H1 (cell line): Measurements from ENCODE around the gene SV2C. TPM values are rescaled to one million over a fixed set of nuclear protein-coding genes. Genes with fewer than 3 reads are reported as not detected.

Experiments used
- CTCF ChIA-PET: fragments of 300-600 bp; sonication (Branson Sonifier 250); formaldehyde crosslinking; loops from one replicate; lab custom pipeline; 2021; ENCODE audit not compliant: partially characterized antibody; lab: Charles Lee
- POLR2A ChIA-PET: fragments of 300-600 bp; sonication (Branson Sonifier 250); formaldehyde crosslinking; loops from one replicate; lab custom pipeline; 2021; ENCODE audit warnings: inconsistent platforms; ENCODE audit not compliant: partially characterized antibody; lab: Charles Lee
- DNase-seq, 2 experiments: peaks; one replicate each; pipeline versions ENCODE4 v3.0.0 to v3.0.0-alpha.2; 2010 to 2022; ENCODE audit warnings: low spot score in 2 of 2, low read depth in 1 of 2, mixed read lengths in 1 of 2
- FAIRE-seq: peaks from 2 replicates; lab custom pipeline; 2011; peaks lifted over from hg19 to GRCh38; lab: Jason Lieb, UNC
- H2AFZ ChIP-seq: 2 replicates; pipeline ENCODE4 v1.8.1; 2012; ENCODE audit warnings: low read length, inconsistent platforms
- H2AK5ac ChIP-seq: 2 replicates; pipeline ENCODE4 v1.6.1; 2013; ENCODE audit warnings: low read depth, low read length
- H2BK120ac ChIP-seq: replicated peaks from 2 replicates; pipeline ENCODE3; 2013; ENCODE audit warnings: low read depth, low read length, inconsistent platforms
- H2BK12ac ChIP-seq: 2 replicates; pipeline ENCODE4 v1.6.1; 2013; ENCODE audit warnings: low read depth, low read length
- H2BK15ac ChIP-seq: 2 replicates; pipeline ENCODE4 v1.6.1; 2013; ENCODE audit warnings: low read length
- H2BK20ac ChIP-seq: 2 replicates; pipeline ENCODE4 v1.6.1; 2013; ENCODE audit warnings: low read length
- H2BK5ac ChIP-seq: 2 replicates; pipeline ENCODE4 v1.6.1; 2013; ENCODE audit warnings: low read depth, low read length
- H3K14ac ChIP-seq: 2 replicates; pipeline ENCODE4 v1.6.1; 2013; ENCODE audit warnings: inconsistent platforms; ENCODE audit not compliant: insufficient read length
- H3K18ac ChIP-seq: 2 replicates; pipeline ENCODE4 v1.6.1; 2013; ENCODE audit warnings: low read length; ENCODE audit errors: extremely low read depth
- H3K23ac ChIP-seq: 2 replicates; pipeline ENCODE4 v1.6.1; 2013; ENCODE audit warnings: inconsistent platforms; ENCODE audit not compliant: insufficient read length
- H3K23me2 ChIP-seq: 2 replicates; pipeline ENCODE4 v1.6.1; 2013; ENCODE audit warnings: low read depth, low read length
- H3K27ac ChIP-seq: 2 replicates; pipeline ENCODE4 v1.6.1; 2011; ENCODE audit warnings: low read depth, low read length, inconsistent platforms
- H3K27me3 ChIP-seq, 4 experiments: replicated peaks in 1 of 4; 1 replicate in 1 of 4; 2 replicates in 3 of 4; pipeline versions ENCODE4 v1.6.1 to v1.8.1; 2011 to 2013; ENCODE audit warnings: low read length in 3 of 4, mild to moderate bottlenecking in 3 of 4, inconsistent platforms in 2 of 4, mixed read lengths in 2 of 4, moderate library complexity in 1 of 4; ENCODE audit not compliant: control insufficient read depth in 3 of 4, insufficient read depth in 3 of 4; ENCODE audit errors: extremely low read depth in 1 of 4
- H3K36me3 ChIP-seq, 4 experiments: 2 replicates each; pipeline versions ENCODE4 v1.6.1 to v1.8.1; 2011 to 2013; ENCODE audit warnings: mild to moderate bottlenecking in 4 of 4, low read length in 3 of 4, moderate library complexity in 2 of 4, control low read depth in 1 of 4, inconsistent platforms in 1 of 4; ENCODE audit not compliant: insufficient read depth in 4 of 4, control insufficient read depth in 2 of 4
- H3K4ac ChIP-seq: replicated peaks from 2 replicates; pipeline ENCODE3; 2013; ENCODE audit warnings: low read length, low read depth, mixed read lengths, inconsistent platforms; ENCODE audit not compliant: insufficient read length
- H3K4me1 ChIP-seq, 4 experiments: replicated peaks in 1 of 4; 1 replicate in 1 of 4; 2 replicates in 3 of 4; pipeline versions ENCODE4 v1.6.1 to v1.8.1; 2011 to 2013; ENCODE audit warnings: low read length in 3 of 4, inconsistent platforms in 2 of 4, mixed read lengths in 1 of 4; ENCODE audit not compliant: insufficient read depth in 4 of 4, control insufficient read depth in 3 of 4
- H3K4me2 ChIP-seq, 2 experiments: 2 replicates each; pipeline versions ENCODE4 v1.6.1 to v1.8.1; 2011 to 2013; ENCODE audit warnings: low read depth in 2 of 2, low read length in 2 of 2, control low read depth in 1 of 2, inconsistent platforms in 1 of 2, mild to moderate bottlenecking in 1 of 2; ENCODE audit not compliant: insufficient read depth in 1 of 2
- H3K4me3 ChIP-seq, 4 experiments: fragments of 200-600, 300-600 bp in 1 of 4; sonication (generic), shearing (Covaris generic), sonication (Bioruptor Twin) in 1 of 4; 2 replicates each; pipeline versions ENCODE4 v1.5.1 to v1.8.1; 2011 to 2016; ENCODE audit warnings: low read length in 4 of 4, low read depth in 3 of 4, control low read depth in 2 of 4, inconsistent platforms in 2 of 4, mild to moderate bottlenecking in 2 of 4, mixed read lengths in 1 of 4, moderate library complexity in 1 of 4; ENCODE audit not compliant: insufficient read depth in 2 of 4; ENCODE audit errors: extremely low read depth in 1 of 4
- H3K56ac ChIP-seq: replicated peaks from 2 replicates; pipeline ENCODE3; 2013; ENCODE audit warnings: low read depth, mild to moderate bottlenecking, mixed read lengths, low read length, inconsistent platforms; ENCODE audit not compliant: insufficient read length
- H3K79me1 ChIP-seq: 2 replicates; pipeline ENCODE4 v1.6.1; 2013; ENCODE audit warnings: low read depth, low read length, control low read depth
- H3K79me2 ChIP-seq, 2 experiments: 2 replicates each; pipeline versions ENCODE4 v1.6.1 to v1.8.1; 2012 to 2013; ENCODE audit warnings: low read length in 2 of 2, mild to moderate bottlenecking in 2 of 2, inconsistent platforms in 1 of 2; ENCODE audit not compliant: insufficient read depth in 2 of 2, control insufficient read depth in 1 of 2
- H3K9ac ChIP-seq, 4 experiments: replicated peaks in 1 of 4; 1 replicate in 1 of 4; 2 replicates in 3 of 4; pipeline versions ENCODE4 v1.6.1 to v1.8.1; 2011 to 2013; ENCODE audit warnings: low read depth in 3 of 4, low read length in 3 of 4, control low read depth in 2 of 4, mild to moderate bottlenecking in 2 of 4, moderate library complexity in 2 of 4, inconsistent platforms in 1 of 4; ENCODE audit errors: extremely low read depth in 1 of 4
- H3K9me3 ChIP-seq, 2 experiments: 2 replicates each; pipeline versions ENCODE4 v1.6.1 to v1.8.1; 2012 to 2013; ENCODE audit warnings: mild to moderate bottlenecking in 2 of 2, moderate library complexity in 2 of 2, control low read depth in 1 of 2, inconsistent platforms in 1 of 2, low read depth in 1 of 2, low read length in 1 of 2, mixed read lengths in 1 of 2; ENCODE audit not compliant: insufficient read depth in 2 of 2
- H4K20me1 ChIP-seq, 2 experiments: replicated peaks in 1 of 2; 2 replicates each; pipeline versions ENCODE3 to v1.8.1; 2011 to 2013; ENCODE audit warnings: inconsistent platforms in 2 of 2, low read length in 2 of 2, mild to moderate bottlenecking in 1 of 2; ENCODE audit not compliant: insufficient read depth in 2 of 2, control insufficient read depth in 1 of 2
- H4K5ac ChIP-seq: 2 replicates; pipeline ENCODE4 v1.6.1; 2013; ENCODE audit warnings: low read length, low read depth, mixed read lengths, inconsistent platforms; ENCODE audit not compliant: insufficient read length
- H4K8ac ChIP-seq: 2 replicates; pipeline ENCODE4 v1.8.0; 2013; ENCODE audit warnings: mild to moderate bottlenecking, moderate library complexity, low read length, inconsistent platforms; ENCODE audit not compliant: insufficient read depth; ENCODE audit errors: extremely low read depth
- H4K91ac ChIP-seq: replicated peaks from 2 replicates; pipeline ENCODE3; 2013; ENCODE audit warnings: low read length, mixed read lengths, inconsistent platforms; ENCODE audit not compliant: insufficient read length
- ASH2L ChIP-seq: fragments of 200-600, 300-600 bp; sonication (generic); IDR thresholded peaks from one replicate; pipeline ENCODE4 v1.7.1; 2017; ENCODE audit warnings: low read length
- ATF2 ChIP-seq: IDR thresholded peaks from 2 replicates; pipeline ENCODE4 v1.6.1; 2012; ENCODE audit warnings: low read length, inconsistent platforms
- ATF3 ChIP-seq: IDR thresholded peaks from 2 replicates; pipeline ENCODE4 v1.6.1; 2011; ENCODE audit warnings: low read depth, mild to moderate bottlenecking, low read length; ENCODE audit not compliant: insufficient read depth
- BCL11A ChIP-seq, 2 experiments: IDR thresholded peaks; one replicate each; pipeline ENCODE4 v1.6.1; 2011; ENCODE audit warnings: low read depth in 2 of 2, low read length in 2 of 2, mild to moderate bottlenecking in 2 of 2
- HDAC6 ChIP-seq: IDR thresholded peaks from one replicate; pipeline ENCODE4 v1.7.1; 2012; ENCODE audit warnings: low read depth, mild to moderate bottlenecking, inconsistent platforms, low read length, moderate library complexity
- KDM5A ChIP-seq: fragments of 200-600 bp; IDR thresholded peaks from 2 replicates; pipeline ENCODE4 v1.7.1; 2012; ENCODE audit warnings: mild to moderate bottlenecking, low read length, inconsistent platforms, mixed read lengths
- PHF8 ChIP-seq: fragments of 200-600 bp; sonication (generic); conservative IDR thresholded peaks from 2 replicates; pipeline ENCODE4 v1.7.1; 2012; ENCODE audit warnings: low read depth, mild to moderate bottlenecking, inconsistent platforms, low read length, moderate library complexity
- SAP30 ChIP-seq: fragments of 300-600 bp; sonication (generic); IDR thresholded peaks from 2 replicates; pipeline ENCODE4 v1.7.1; 2012; ENCODE audit warnings: low read length, moderate library complexity, mild to moderate bottlenecking, inconsistent platforms; ENCODE audit not compliant: insufficient read depth, insufficient replicate concordance
- SP1 ChIP-seq: IDR thresholded peaks from 2 replicates; pipeline ENCODE4 v1.6.1; 2011; ENCODE audit warnings: low read depth, low read length
- SUZ12 ChIP-seq: fragments of 200-600 bp; sonication (generic); IDR thresholded peaks from 2 replicates; pipeline ENCODE4 v1.6.1; 2012; ENCODE audit warnings: mild to moderate bottlenecking, inconsistent platforms, low read length, moderate library complexity, mixed read lengths
- TAF1 ChIP-seq: IDR thresholded peaks from 2 replicates; pipeline ENCODE4 v1.6.1; 2011; ENCODE audit warnings: mild to moderate bottlenecking, low read depth, low read length
- YY1 ChIP-seq: IDR thresholded peaks from 2 replicates; pipeline ENCODE4 v1.6.1; 2011; ENCODE audit warnings: low read depth, mild to moderate bottlenecking, low read length
- WGBS, 2 experiments: shearing (Covaris generic) in 1 of 2; methylation state at CpG; one replicate each; pipeline versions ENCODE4 v1.1.6 to v1.1.7; 2013 to 2015; ENCODE audit warnings: low lambda C conversion rate in 2 of 2, mixed read lengths in 2 of 2, inconsistent platforms in 1 of 2, low coverage in 1 of 2, missing lambda C conversion rate in 1 of 2; ENCODE audit not compliant: insufficient replicate concordance in 2 of 2, insufficient coverage in 1 of 2, insufficient read length in 1 of 2; ENCODE audit errors: extremely low coverage in 1 of 2, missing lambda C conversion rate in 1 of 2; 5-methylcytosine and 5-hydroxymethylcytosine counted together
- polyA plus RNA-seq, 7 experiments: library from polyadenylated mRNA; depleted of rRNA in 3 of 7; stranded (reverse) in 5 of 7; unstranded in 2 of 7; fragments of >200 nt in 5 of 7; fragments of 200-250 nt in 2 of 7; gene quantifications; 1 replicate in 5 of 7; 2 replicates in 1 of 7; 4 replicates in 1 of 7; pipeline versions ENCODE4 v1.2.1 to v1.2.3, GENCODE V29; 2011 to 2013; ENCODE audit warnings: missing spikeins in 2 of 7, mixed read lengths in 2 of 7
- total RNA-seq: library from RNA; stranded (reverse); fragmentation: NEBNext Ultra II Directional; extraction: Animal tissue kit (Norgen Biotek cat#: 25700); gene quantifications from 2 replicates; pipeline ENCODE4 v1.2.1, GENCODE V29; 2021

The SV2C gene
- total and polyA plus RNA-seq, 2 of the 8 experiments (the other 6 are each of a cell fraction or from before 2014, with no cell fraction given): 0.08 to 0.24 TPM

GRCh38 chr5:76294573-76294972 lies 211.4 kb downstream of the SV2C start:
- POLR2A ChIA-PET: no interaction called here

More at GRCh38 chr5:76294573-76294972, 211.4 kb downstream of the SV2C start:
- Histone ChIP-seq H3K27ac (no peak overlapping the region), H3K79me2 (no peaks in the 10 kb centered on the region), H3K4me1 (peaks cover 0 to 5% (median 0%) of the 10 kb centered on the region in 4 experiments; a peak in 3 of 7 replicates), H3K79me1 (no peaks in the 10 kb centered on the region), H4K8ac (no peak overlapping the region), H3K9ac (no peak overlapping the region), H3K4me3 (no peak overlapping the region), H2BK120ac (no peak overlapping the region), H4K91ac (no peak overlapping the region), H2AFZ (no peak overlapping the region), H3K36me3 (no peaks in the 10 kb centered on the region), H3K9me3 (no peaks in the 10 kb centered on the region), H4K5ac (no peak overlapping the region), H3K23me2 (no peaks in the 10 kb centered on the region), H2BK5ac (no peak overlapping the region), H3K27me3 (no peaks in the 10 kb centered on the region), H3K18ac (no peak overlapping the region), H4K20me1 (no peaks in the 10 kb centered on the region), H3K14ac (no peak overlapping the region), H3K56ac (no peak overlapping the region), H2BK12ac (no peak overlapping the region), H3K4me2 (no peak overlapping the region), H3K4ac (no peak overlapping the region), H3K23ac (no peak overlapping the region), H2BK15ac (no peak overlapping the region), H2AK5ac (no peak overlapping the region), H2BK20ac (no peak overlapping the region)
- no peak for TF ChIP-seq ASH2L
- TF ChIP-seq SP1: no peak
- no peak for TF ChIP-seq SAP30
- TF ChIP-seq YY1: no peak
- TF ChIP-seq ATF3: no peak
- TF ChIP-seq KDM5A: no peak
- TF ChIP-seq BCL11A (IDR thresholded peaks at IDR 0.05; ENCODE audit: low read depth in 2 of 2, low read length in 2 of 2): no peak
- no peak for TF ChIP-seq TAF1
- TF ChIP-seq SUZ12: no peak
- TF ChIP-seq HDAC6: no peak
- TF ChIP-seq ATF2: no peak
- TF ChIP-seq PHF8: no peak
- no peak for FAIRE-seq
- WGBS, 2 experiments: 90% methylated on average over 4 of the region's 4 CpGs; no CpG with 5 or more reads in 1 of the 2 experiments
- DNase-seq: no peak
- CTCF ChIA-PET: interaction anchor here (0.6 to 1.8 kb wide), 2 partner anchors 9 to 11 kb away, joined by 3 to 4 read pairs; no protein-coding TSS in a partner anchor
